Raji (cell line): ENCODE measurements around the gene TXNDC11.

Experiments used
- POLR2A ChIP-seq: IDR thresholded peaks from 2 replicates; pipeline ENCODE4 v1.6.1; 2011; ENCODE audit warnings: low read depth, low read length, control low read depth; ENCODE audit not compliant: insufficient read depth

The TXNDC11 gene

GRCh38 chr16:11689031-11689840, 53.4 kb downstream of the TXNDC11 start:
- TF ChIP-seq POLR2A = no peak

DNA sequence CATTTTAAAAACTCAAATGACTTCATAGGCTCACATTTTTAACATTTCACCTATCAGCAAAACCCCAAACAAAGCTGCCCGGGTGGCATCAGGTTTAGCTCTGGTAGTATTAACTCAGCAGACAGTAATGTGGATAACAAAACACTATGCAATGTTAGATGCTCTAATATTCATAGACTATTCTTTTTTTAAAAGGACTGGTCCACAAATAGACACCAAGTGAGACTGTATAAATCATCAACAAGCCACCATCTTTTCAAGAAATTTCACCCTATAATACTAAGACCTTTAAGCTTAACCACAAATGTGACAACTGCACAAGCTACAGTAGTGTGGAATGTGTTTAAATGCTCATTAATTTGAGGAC, 54.2 kb downstream of the TXNDC11 start:
- no peak for TF ChIP-seq POLR2A

DNA sequence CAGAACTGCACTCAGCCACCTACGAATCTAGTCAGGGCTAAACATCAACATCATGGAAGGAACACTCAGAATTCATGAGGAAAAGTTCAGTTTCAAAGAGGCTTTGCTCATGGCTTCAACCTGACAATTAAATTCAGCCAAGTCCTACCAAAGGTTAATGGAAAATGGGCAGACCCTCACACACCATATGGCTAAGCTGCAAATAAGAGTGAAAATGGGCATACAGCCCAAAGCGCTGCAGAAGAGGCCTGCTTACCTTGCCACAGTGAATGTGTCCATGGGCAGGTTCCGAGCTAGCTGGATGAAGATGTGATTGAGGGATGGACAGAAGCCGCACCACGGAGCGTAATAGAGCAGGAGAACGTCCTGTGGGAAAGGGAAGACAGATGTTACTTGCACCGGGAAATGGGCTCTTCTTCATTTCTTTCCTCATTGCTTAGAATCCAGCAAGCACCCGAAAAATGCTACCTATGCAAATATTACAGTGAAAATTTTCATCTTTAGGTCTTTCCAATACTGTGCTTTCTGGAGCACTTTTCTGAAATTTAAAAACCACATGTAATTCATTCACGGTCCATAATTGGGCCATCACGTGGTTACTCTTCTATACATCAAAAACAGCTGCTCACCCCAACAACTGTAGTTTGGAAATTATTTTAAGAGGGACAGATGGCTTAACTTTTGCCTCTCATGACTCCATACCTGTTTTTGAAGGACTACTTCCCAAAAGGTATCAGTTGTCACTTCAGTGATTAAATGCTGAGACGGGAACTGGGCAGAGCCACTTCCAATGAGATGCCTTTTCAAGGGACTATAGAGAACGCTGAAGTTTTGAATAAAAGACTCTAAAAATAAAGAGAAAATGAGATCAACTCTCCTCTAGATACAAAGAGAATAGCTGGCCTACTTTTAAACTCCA, 54.8 kb downstream of the TXNDC11 start:
- no peak for TF ChIP-seq POLR2A

DNA sequence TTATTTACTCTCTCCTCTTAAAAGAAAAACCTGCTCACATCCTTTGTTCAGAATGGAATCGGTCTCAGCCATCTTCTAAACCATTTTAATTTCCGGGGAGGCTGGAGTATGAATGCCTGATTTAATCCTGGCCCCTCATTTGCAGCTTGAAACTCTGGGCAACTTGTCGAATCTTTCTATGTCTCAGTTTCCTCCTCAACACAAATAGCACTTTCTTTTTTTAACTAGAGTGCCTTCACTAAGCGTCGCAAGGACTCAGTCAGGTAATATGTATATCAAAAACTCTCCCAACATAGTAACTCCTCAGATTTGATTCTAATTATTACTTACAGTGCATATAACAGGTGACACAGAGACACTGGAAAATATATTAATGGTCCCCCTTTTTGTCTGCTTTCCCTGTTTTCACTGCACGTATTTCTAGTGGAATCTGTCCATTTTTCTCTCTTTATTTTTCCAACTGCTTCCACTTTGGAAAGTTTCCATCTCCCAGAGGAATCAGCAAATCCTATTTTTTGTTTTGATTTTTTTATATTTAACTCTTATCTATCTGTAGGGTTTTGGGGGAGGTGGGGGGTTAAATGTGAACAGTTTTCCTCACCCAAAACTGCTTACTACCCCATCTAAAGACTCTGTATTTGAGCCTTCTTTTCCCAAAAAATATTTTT, 55.8 kb downstream of the TXNDC11 start:
- no peak for TF ChIP-seq POLR2A

- TF ChIP-seq POLR2A = no peak
Measured at GRCh38 chr16:11685844-11686618, 56.6 kb downstream of the TXNDC11 start.

GRCh38 chr16:11684231-11685025, 58.2 kb downstream of the TXNDC11 start:
- no peak for TF ChIP-seq POLR2A

GRCh38 chr16:11683145-11683544, 59.5 kb downstream of the TXNDC11 start:
- no peak for TF ChIP-seq POLR2A

DNA sequence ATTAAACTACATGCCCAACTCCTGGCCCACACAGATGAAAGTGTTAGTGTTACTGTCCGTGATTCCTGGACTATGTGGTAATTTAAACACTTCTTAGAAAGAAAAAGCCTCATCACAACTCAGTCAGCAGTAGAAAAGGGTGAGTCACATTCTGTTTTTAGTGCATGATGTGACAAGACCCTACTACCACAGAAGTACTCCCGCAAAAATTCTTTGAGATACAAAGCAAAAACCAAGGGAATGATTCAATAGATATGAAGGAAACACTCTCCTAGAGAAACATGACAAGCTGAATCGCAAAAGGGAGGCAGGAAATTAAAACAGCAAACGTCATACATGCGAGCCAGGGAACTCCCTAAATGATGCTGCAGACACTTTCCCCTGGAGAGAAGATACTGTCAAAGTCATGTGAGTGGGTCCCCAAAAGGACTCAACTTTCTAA, 60.0 kb downstream of the TXNDC11 start:
- no peak for TF ChIP-seq POLR2A

DNA sequence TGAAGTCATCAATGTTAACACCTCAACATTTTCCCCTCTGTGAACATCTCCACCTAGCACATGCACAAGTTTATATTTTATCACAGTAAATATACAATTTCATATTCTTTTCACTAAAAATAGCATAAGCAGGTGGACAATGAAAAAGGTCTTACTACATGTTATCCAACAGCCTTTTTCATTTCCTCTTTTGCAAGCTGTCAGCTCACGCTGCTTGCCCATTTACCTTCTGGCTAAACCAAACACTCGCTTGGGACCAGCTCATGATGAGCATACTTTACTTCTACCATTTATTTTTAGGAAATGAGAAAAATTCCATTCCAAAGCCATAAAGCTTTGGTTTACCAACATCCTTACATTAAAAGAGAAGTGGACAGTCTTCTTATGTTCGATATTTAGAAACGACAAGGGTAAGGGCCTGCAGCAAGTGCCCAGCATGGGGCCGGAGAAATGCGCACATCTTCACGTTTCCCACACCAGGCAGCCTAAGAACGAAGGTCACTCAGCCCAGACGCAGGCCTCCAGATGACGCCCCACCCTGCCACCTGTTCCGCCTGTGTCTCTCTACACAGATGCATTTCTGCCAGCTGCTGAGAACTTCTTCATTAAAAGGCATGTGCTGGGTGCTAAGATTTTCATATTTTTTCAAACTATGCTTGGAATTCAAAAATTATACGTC, 60.5 kb downstream of the TXNDC11 start:
- no peak for TF ChIP-seq POLR2A

DNA sequence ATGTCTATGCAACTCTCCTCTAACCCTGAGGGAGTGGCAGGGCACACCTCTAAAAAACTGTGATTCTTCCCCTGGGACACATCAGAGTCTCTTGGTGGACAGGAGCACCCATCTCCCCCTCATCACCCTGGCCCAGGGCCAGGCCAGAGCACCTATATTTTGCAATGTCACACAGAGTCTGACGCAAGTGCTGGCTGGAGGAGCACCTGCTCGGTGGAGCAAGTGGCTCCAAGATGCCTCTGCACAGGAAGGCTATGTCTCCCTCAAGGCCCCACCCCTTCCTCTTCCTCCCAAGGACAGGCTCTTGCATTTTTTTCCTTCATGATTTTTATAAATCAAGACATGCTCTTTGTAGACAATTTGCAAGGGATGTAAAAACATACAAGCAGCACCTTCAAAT, 61.1 kb downstream of the TXNDC11 start:
- TF ChIP-seq POLR2A = peak; percentile 54

DNA sequence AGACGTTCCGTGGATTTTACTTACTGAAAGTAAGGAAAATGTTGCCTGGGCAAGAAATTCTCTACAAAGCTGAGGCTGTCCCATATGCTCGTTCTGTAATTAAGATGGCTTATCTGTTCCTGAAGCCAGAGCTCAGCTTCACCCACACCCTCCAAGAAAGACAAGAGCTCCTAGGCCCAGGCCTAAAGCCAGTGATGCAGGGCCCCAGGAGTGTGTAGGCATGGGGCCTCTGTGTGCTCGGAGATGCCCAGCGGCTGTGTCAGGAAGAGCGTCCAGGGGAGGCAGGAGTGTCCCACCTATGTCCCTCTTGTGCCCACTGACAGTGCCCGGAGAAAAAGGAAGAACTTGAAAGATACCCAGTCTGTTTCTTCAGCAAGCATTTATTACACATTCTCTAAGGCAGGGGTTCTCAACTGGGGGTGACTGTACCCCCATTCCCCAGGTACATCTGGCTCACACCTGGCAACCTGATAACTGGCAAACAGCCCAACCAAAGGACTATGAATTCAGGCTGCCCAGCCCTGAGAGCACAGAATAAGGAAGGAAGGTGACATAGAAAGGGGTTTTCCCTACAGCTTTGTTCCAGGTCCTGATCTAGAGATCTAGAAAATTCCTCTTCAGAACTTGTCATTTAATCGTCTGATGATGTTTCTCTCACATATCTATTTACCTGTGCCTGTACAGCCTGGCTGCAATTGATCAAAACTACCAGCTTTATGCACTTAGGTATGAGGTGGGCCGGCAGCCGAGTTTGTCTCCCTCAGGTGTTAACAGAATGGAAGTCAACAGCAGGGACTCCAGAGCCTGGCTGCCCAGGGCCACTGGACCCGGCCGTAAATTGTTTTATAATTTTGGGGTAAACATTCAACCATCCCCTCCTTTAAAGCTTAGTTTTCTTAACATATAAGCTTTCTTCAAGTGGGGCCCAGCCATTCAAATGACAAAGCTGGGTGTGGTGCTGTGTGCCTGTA, 62.4 kb downstream of the TXNDC11 start:
- TF ChIP-seq POLR2A = no peak

DNA sequence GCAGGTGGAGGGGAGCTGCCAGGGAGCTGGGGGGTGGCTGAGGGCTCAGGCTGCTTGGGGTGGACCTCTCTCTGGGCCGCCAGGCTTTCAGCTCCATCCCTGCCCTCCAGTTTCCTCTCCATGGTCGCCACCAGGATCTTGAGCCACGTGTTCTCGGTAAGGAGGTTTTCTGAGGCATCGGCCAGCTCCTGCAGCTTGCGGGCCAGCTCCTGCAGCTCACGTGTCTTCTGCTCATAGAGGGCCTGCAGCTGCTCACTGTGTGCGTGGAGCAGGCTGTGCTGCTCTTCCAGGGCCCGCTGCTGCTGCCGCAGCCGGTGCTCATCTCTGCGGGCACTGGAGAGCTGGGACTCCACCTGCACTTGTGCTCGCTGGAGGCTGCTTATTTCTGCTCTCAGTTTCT, 63.4 kb downstream of the TXNDC11 start:
- no peak for TF ChIP-seq POLR2A
